GM20431 (cell line): ENCODE data around the gene SPDYE2B.
"Not testable (repeated sequence)": the region's sequence is repeated elsewhere in the genome, so short reads cannot be mapped to it uniquely, and the experiment has no call there.

Experiments
- in situ Hi-C: fragments of 300-500 bp; cut with MseI, MboI; formaldehyde crosslinking; loops from one replicate; pipeline ENCODE4 v1.15.0; 2020; ENCODE audit warnings: low sequenced_read_pairs; ENCODE audit not compliant: unreplicated experiment

The SPDYE2B gene

DNA sequence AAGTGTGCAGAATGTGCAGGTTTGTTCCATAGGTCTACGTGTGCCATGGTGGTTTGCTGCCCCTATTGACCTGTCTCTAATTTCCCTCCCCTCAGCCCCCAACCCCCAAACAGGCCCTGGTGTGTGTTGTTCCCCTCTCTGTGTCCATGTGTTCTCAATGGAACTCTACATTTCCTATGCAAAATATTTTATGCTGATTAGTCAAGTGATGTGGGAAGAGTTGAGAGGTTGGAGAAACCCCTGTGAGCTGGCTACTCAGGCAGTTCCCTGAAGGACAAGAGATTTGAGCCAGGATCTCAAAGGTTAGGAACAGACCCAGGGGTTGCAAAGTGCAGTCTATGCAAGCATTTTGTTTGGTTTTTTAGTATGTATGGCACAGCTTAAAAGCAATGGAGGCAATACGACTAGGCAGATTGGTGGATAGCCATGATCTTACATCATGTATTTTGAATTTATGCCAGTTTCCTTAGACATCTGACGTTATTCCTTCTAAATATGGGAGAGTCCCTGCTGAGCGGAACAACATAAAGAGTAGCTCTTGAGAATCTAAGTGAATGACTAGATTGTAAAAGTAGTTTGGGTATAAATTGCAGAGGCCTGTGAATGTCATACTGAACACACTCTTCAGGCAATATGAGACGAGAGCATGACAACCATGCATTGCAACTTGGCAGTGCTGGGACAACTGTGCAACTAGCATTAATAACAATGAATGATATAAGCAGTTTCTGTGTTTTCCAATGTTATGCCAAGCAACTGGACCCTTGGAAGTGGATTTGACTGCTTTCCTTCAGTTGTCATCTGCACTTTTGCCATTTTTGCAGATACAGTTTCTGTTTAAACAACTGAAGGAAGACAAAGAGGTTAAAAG lies 47.8 kb downstream of the SPDYE2B start:
- in situ Hi-C loops, result not testable (repeated sequence)

DNA sequence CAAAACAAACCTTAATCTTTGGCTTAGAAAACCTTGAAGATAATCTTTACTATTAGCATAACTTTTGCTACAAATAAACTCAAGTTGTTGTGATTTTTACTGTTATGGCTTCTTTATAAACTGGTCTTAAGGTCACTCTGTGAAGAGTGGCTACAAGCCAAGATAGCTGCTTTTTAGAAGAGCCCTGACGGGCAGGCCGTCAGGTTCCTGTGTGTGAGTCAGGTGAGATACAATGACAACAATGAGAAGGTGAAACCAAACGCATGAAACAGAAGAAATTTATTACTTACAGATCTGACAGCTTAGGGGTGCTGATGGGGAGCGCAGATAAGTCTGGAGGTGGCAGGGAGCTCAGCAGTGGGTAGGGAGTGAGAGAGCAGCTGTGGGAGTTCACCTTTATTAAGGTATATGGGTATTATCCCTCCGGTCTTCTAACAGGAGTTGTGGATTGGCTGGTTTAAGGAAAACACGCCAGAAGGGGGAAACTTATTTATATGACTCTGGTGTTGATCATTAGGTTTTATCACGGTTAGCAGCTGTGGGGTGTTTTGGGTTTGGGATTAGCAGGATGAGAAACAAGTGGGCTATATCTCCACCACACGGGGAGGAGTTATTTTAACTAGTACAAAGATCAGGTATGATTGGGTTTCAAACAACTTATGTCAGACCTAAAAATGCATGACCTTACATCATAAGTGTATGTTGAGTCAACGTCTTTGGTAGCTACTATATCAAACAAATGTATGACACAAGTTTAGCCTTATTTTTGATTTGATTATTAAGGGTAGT lies 49.0 kb downstream of the SPDYE2B start:
- in situ Hi-C loops, result not testable (repeated sequence)
